Chondrocyte (in vitro differentiated cells): ENCODE measurements around the gene THSD7B. TPM values are rescaled to one million over a fixed set of nuclear protein-coding genes. Genes with fewer than 3 reads are reported as not detected.

Experiments used
- DNase-seq: peaks from one replicate; pipeline ENCODE4 v3.0.0; 2021; ENCODE audit warnings: mixed read lengths, low spot score
- H3K27ac Mint-ChIP-seq: one replicate; pipeline ENCODE4 v1.8.0; 2021; ENCODE audit warnings: mild to moderate bottlenecking, moderate library complexity, mixed read lengths; ENCODE audit not compliant: unreplicated experiment
- H3K27me3 Mint-ChIP-seq: 2 replicates; pipeline ENCODE4 v1.8.0; 2021; ENCODE audit warnings: low read depth, mixed read lengths
- H3K36me3 Mint-ChIP-seq: 2 replicates; pipeline ENCODE4 v1.8.0; 2021; ENCODE audit warnings: low read depth, mixed read lengths
- H3K4me1 Mint-ChIP-seq: 2 replicates; pipeline ENCODE4 v1.8.0; 2021; ENCODE audit warnings: low read depth, mild to moderate bottlenecking, mixed read lengths
- H3K4me3 Mint-ChIP-seq: one replicate; pipeline ENCODE4 v1.8.0; 2021; ENCODE audit warnings: mild to moderate bottlenecking, moderate library complexity, mixed read lengths; ENCODE audit not compliant: unreplicated experiment
- H3K9me3 Mint-ChIP-seq: 2 replicates; pipeline ENCODE4 v1.8.0; 2021; ENCODE audit warnings: low read depth, mixed read lengths
- CTCF ChIP-seq: fragments of 200-600 bp; sonication (generic); IDR thresholded peaks from 2 replicates; pipeline ENCODE4 v1.5.0; 2021; ENCODE audit warnings: antibody characterized with exemption, mild to moderate bottlenecking, moderate library complexity
- total RNA-seq: library from RNA; stranded (reverse); gene quantifications from 3 replicates; pipeline ENCODE4 v1.2.1, GENCODE V29; 2021

The THSD7B gene
- total RNA-seq, 1 donor from 2014 or later = not detected

GRCh38 chr2:137161250-137161649 lies 395.9 kb downstream of the THSD7B start:
- Mint-ChIP-seq H3K9me3 (peaks cover 8% of the 10 kb centered on the region), H3K27me3 (peaks cover 2% of the 10 kb centered on the region), H3K36me3 (no peaks in the 10 kb centered on the region), H3K4me3 (no peak overlapping the region), H3K27ac (no peak overlapping the region), H3K4me1 (peaks cover 2% of the 10 kb centered on the region)
- TF ChIP-seq CTCF = no peak
- no peak for DNase-seq

GRCh38 chr2:137165968-137166367 lies 400.6 kb downstream of the THSD7B start:
- DNase-seq = no peak
- no peak overlapping the region for H3K27ac Mint-ChIP-seq
- peaks cover 8% of the 10 kb centered on the region for H3K9me3 Mint-ChIP-seq
- no peaks in the 10 kb centered on the region for H3K4me1 Mint-ChIP-seq
- peaks cover 8% of the 10 kb centered on the region for H3K27me3 Mint-ChIP-seq
- no peak overlapping the region for H3K4me3 Mint-ChIP-seq
- TF ChIP-seq CTCF = no peak
- no peaks in the 10 kb centered on the region for H3K36me3 Mint-ChIP-seq

GRCh38 chr2:137167651-137168050 lies 402.3 kb downstream of the THSD7B start:
- TF ChIP-seq CTCF = no peak
- H3K36me3 Mint-ChIP-seq = no peaks in the 10 kb centered on the region
- DNase-seq = no peak
- H3K9me3 Mint-ChIP-seq = peaks cover 8% of the 10 kb centered on the region
- H3K4me3 Mint-ChIP-seq = no peak overlapping the region
- H3K27ac Mint-ChIP-seq = no peak overlapping the region
- H3K4me1 Mint-ChIP-seq = no peaks in the 10 kb centered on the region
- H3K27me3 Mint-ChIP-seq = peaks cover 8% of the 10 kb centered on the region

GRCh38 chr2:137168552-137168951 lies 403.2 kb downstream of the THSD7B start:
- TF ChIP-seq CTCF = no peak
- H3K27ac Mint-ChIP-seq = no peak overlapping the region
- H3K4me3 Mint-ChIP-seq = no peak overlapping the region
- H3K4me1 Mint-ChIP-seq = peaks cover 2% of the 10 kb centered on the region
- peaks cover 8% of the 10 kb centered on the region for H3K27me3 Mint-ChIP-seq
- H3K36me3 Mint-ChIP-seq = no peaks in the 10 kb centered on the region
- peaks cover 4% of the 10 kb centered on the region for H3K9me3 Mint-ChIP-seq
- no peak for DNase-seq

GRCh38 chr2:137172162-137172561 lies 406.8 kb downstream of the THSD7B start:
- peaks cover 3% of the 10 kb centered on the region for H3K4me1 Mint-ChIP-seq
- no peaks in the 10 kb centered on the region for H3K9me3 Mint-ChIP-seq
- no peak for DNase-seq
- no peak for TF ChIP-seq CTCF
- no peak overlapping the region for H3K4me3 Mint-ChIP-seq
- no peak overlapping the region for H3K27ac Mint-ChIP-seq
- no peaks in the 10 kb centered on the region for H3K36me3 Mint-ChIP-seq
- H3K27me3 Mint-ChIP-seq = peaks cover 4% of the 10 kb centered on the region
